Central memory CD8-positive, alpha-beta T cell (primary cell): Measurements from ENCODE around the gene CYFIP2.
"Not testable (repeated sequence)": the region's sequence is repeated elsewhere in the genome, so short reads cannot be mapped to it uniquely, and the experiment has no call there.

ENCODE experiments used
- ATAC-seq: fragments of 150-1000 bp; cut with Tn5 transposase; replicated peaks from 2 replicates; pipeline ENCODE4 v1.10.0; 2022; ENCODE audit warnings: mild to moderate bottlenecking, moderate FRiP score, moderate number of reproducible peaks; ENCODE audit not compliant: poor library complexity, severe bottlenecking; ENCODE audit errors: extremely low read depth
- DNase-seq, 2 donors: peaks; one replicate each; pipeline ENCODE4 v3.0.0; 2021; ENCODE audit warnings: low spot score in 2 of 2
- H3K27ac Mint-ChIP-seq: one replicate; pipeline ENCODE4 v1.8.0; 2022; ENCODE audit warnings: low read depth, mild to moderate bottlenecking, moderate library complexity, mixed read lengths
- H3K27me3 Mint-ChIP-seq: one replicate; pipeline ENCODE4 v1.8.0; 2022; ENCODE audit warnings: mixed read lengths
- H3K36me3 Mint-ChIP-seq: one replicate; pipeline ENCODE4 v1.8.0; 2022; ENCODE audit warnings: mild to moderate bottlenecking, moderate library complexity, mixed read lengths; ENCODE audit not compliant: insufficient read depth
- H3K4me1 Mint-ChIP-seq: one replicate; pipeline ENCODE4 v1.8.0; 2022; ENCODE audit warnings: mixed read lengths
- H3K4me3 Mint-ChIP-seq: one replicate; pipeline ENCODE4 v1.8.0; 2022; ENCODE audit warnings: mild to moderate bottlenecking, moderate library complexity, mixed read lengths
- H3K9me3 Mint-ChIP-seq: one replicate; pipeline ENCODE4 v1.8.0; 2022; ENCODE audit warnings: mixed read lengths

The CYFIP2 gene

GRCh38 chr5:157241483-157241882 is 24.4 kb upstream of the CYFIP2 start:
- Mint-ChIP-seq H3K9me3 (no peaks in the 10 kb centered on the region), H3K27me3 (no peaks in the 10 kb centered on the region), H3K4me1 (peaks cover 30% of the 10 kb centered on the region), H3K27ac (no peak overlapping the region), H3K4me3 (no peak overlapping the region), H3K36me3 (peaks cover 88% of the 10 kb centered on the region)
- DNase-seq, result no peak
- no peak for ATAC-seq

GRCh38 chr5:157244704-157245103 is 21.2 kb upstream of the CYFIP2 start:
- not testable (repeated sequence) for ATAC-seq, DNase-seq, H3K27me3 Mint-ChIP-seq, H3K9me3 Mint-ChIP-seq, H3K4me3 Mint-ChIP-seq
- Mint-ChIP-seq H3K27ac (peak overlapping the region; percentile 64), H3K36me3 (peaks cover 92% of the 10 kb centered on the region), H3K4me1 (peaks cover 54% of the 10 kb centered on the region)

- no peak for ATAC-seq
- Mint-ChIP-seq H3K4me1 (peaks cover 61% of the 10 kb centered on the region), H3K4me3 (no peak overlapping the region)
Measured at GRCh38 chr5:157245476-157245875, 20.4 kb upstream of the CYFIP2 start.

GRCh38 chr5:157245886-157246285 is 20.0 kb upstream of the CYFIP2 start:
- Mint-ChIP-seq H3K27me3 (no peaks in the 10 kb centered on the region), H3K27ac (peak overlapping the region; percentile 85), H3K36me3 (peaks cover 90% of the 10 kb centered on the region), H3K4me3 (no peak overlapping the region), H3K9me3 (no peaks in the 10 kb centered on the region), H3K4me1 (peaks cover 66% of the 10 kb centered on the region)
- ATAC-seq, result no peak
- no peak for DNase-seq

More at GRCh38 chr5:157245476-157245875, 20.4 kb upstream of the CYFIP2 start:
- no peaks in the 10 kb centered on the region for H3K27me3 Mint-ChIP-seq
- no peak for DNase-seq
- no peaks in the 10 kb centered on the region for H3K9me3 Mint-ChIP-seq
- H3K27ac Mint-ChIP-seq, result peak overlapping the region; percentile 85
- peaks cover 90% of the 10 kb centered on the region for H3K36me3 Mint-ChIP-seq

- peaks cover 90% of the 10 kb centered on the region for H3K36me3 Mint-ChIP-seq
- DNase-seq (peak in 1 of 2 donors; percentile 1), ATAC-seq (no peak)
- peak overlapping the region; percentile 83 for H3K27ac Mint-ChIP-seq
- H3K4me3 Mint-ChIP-seq, result peak overlapping the region; percentile 61
- no peaks in the 10 kb centered on the region for H3K9me3 Mint-ChIP-seq
- peaks cover 77% of the 10 kb centered on the region for H3K4me1 Mint-ChIP-seq
- no peaks in the 10 kb centered on the region for H3K27me3 Mint-ChIP-seq
Measured at GRCh38 chr5:157247267-157247666, 18.7 kb upstream of the CYFIP2 start.

GRCh38 chr5:157248821-157249470 is 17.0 kb upstream of the CYFIP2 start:
- DNase-seq (peak in 1 of 2 donors; percentile 11), ATAC-seq (no peak)
- H3K4me3 Mint-ChIP-seq, result peak overlapping the region; percentile 61
- peak overlapping the region; percentile 83 for H3K27ac Mint-ChIP-seq
- H3K27me3 Mint-ChIP-seq, result no peaks in the 10 kb centered on the region
- peaks cover 86% of the 10 kb centered on the region for H3K4me1 Mint-ChIP-seq
- H3K36me3 Mint-ChIP-seq, result peaks cover 91% of the 10 kb centered on the region
- no peaks in the 10 kb centered on the region for H3K9me3 Mint-ChIP-seq

GRCh38 chr5:157252711-157253465 is 13.0 kb upstream of the CYFIP2 start:
- DNase-seq (peak; percentile 39 to 66), ATAC-seq (peak; percentile 94)
- peak overlapping the region; percentile 98 for H3K27ac Mint-ChIP-seq
- H3K4me3 Mint-ChIP-seq, result peak overlapping the region; percentile 48
- peaks cover 93% of the 10 kb centered on the region for H3K4me1 Mint-ChIP-seq
- H3K9me3 Mint-ChIP-seq, result no peaks in the 10 kb centered on the region
- no peaks in the 10 kb centered on the region for H3K27me3 Mint-ChIP-seq
- H3K36me3 Mint-ChIP-seq, result peaks cover 72% of the 10 kb centered on the region

- peak overlapping the region; percentile 98 for H3K27ac Mint-ChIP-seq
- H3K4me3 Mint-ChIP-seq, result peak overlapping the region; percentile 48
- ATAC-seq (no peak), DNase-seq (no peak)
- H3K4me1 Mint-ChIP-seq, result peaks cover 89% of the 10 kb centered on the region
- no peaks in the 10 kb centered on the region for H3K27me3 Mint-ChIP-seq
- peaks cover 65% of the 10 kb centered on the region for H3K36me3 Mint-ChIP-seq
- H3K9me3 Mint-ChIP-seq, result no peaks in the 10 kb centered on the region
Measured at GRCh38 chr5:157253547-157253946, 12.4 kb upstream of the CYFIP2 start.

GRCh38 chr5:157258450-157258849 is 7.5 kb upstream of the CYFIP2 start:
- DNase-seq, result no peak
- H3K9me3 Mint-ChIP-seq, result no peaks in the 10 kb centered on the region
- peaks cover 26% of the 10 kb centered on the region for H3K36me3 Mint-ChIP-seq
- H3K27me3 Mint-ChIP-seq, result no peaks in the 10 kb centered on the region
- peaks cover 77% of the 10 kb centered on the region for H3K4me1 Mint-ChIP-seq
- H3K4me3 Mint-ChIP-seq, result no peak overlapping the region
- H3K27ac Mint-ChIP-seq, result peak overlapping the region; percentile 13
- ATAC-seq, result no peak

GRCh38 chr5:157259699-157260098 is 6.2 kb upstream of the CYFIP2 start:
- Mint-ChIP-seq H3K27ac (peak overlapping the region; percentile 56), H3K4me3 (no peak overlapping the region), H3K4me1 (peaks cover 72% of the 10 kb centered on the region), H3K36me3 (peaks cover 16% of the 10 kb centered on the region), H3K27me3 (no peaks in the 10 kb centered on the region), H3K9me3 (no peaks in the 10 kb centered on the region)
- DNase-seq (no peak), ATAC-seq (no peak)

- Mint-ChIP-seq H3K27ac (no peak overlapping the region), H3K9me3 (no peaks in the 10 kb centered on the region), H3K4me3 (no peak overlapping the region), H3K27me3 (no peaks in the 10 kb centered on the region), H3K4me1 (peaks cover 64% of the 10 kb centered on the region), H3K36me3 (peaks cover 11% of the 10 kb centered on the region)
- DNase-seq (no peak), ATAC-seq (no peak)
Measured at GRCh38 chr5:157263496-157264090, 2.3 kb upstream of the CYFIP2 start.

- Mint-ChIP-seq H3K27ac (peak overlapping the region; percentile 87), H3K36me3 (peaks cover 17% of the 10 kb centered on the region), H3K4me1 (peaks cover 66% of the 10 kb centered on the region), H3K9me3 (no peaks in the 10 kb centered on the region), H3K4me3 (peak overlapping the region; percentile 93), H3K27me3 (no peaks in the 10 kb centered on the region)
- DNase-seq (no peak), ATAC-seq (peak; percentile 16)
Measured at GRCh38 chr5:157266286-157267007, 524 bp downstream of the CYFIP2 start.
